Measurements from ENCODE around the gene SYNDIG1L. TPM values are rescaled to one million over a fixed set of nuclear protein-coding genes. Genes with fewer than 3 reads are reported as not detected.

The SYNDIG1L gene
- polyA plus RNA-seq, 1 donor (not counting 4 experiments of a cell fraction or from before 2014, with no cell fraction given): not detected

- Histone ChIP-seq H3K4me1 (ENCODE audit: control insufficient read depth, extremely low read depth, insufficient read depth, low read length) (peaks cover 9% of the 10 kb centered on the region), H3K36me3 (ENCODE audit: control insufficient read depth in 2 of 2, extremely low read depth in 1 of 2, insufficient read depth in 2 of 2, low read length in 2 of 2) (no peaks in the 10 kb centered on the region), H3K4me3 (ENCODE audit: control insufficient read depth in 2 of 3, extremely low read depth in 1 of 3, insufficient read depth in 2 of 3, low read depth in 1 of 3, low read length in 3 of 3) (no peak overlapping the region), H3K27me3 (ENCODE audit: control insufficient read depth, extremely low read depth, insufficient read depth, low read length) (peaks cover 19% of the 10 kb centered on the region), H3K9ac (ENCODE audit: control insufficient read depth, extremely low read depth, insufficient read depth, low read length) (no peak overlapping the region), H3K9me3 (ENCODE audit: control insufficient read depth, low read depth, low read length) (no peaks in the 10 kb centered on the region), H3K27ac (ENCODE audit: control insufficient read depth, insufficient read depth, low read length) (no peak overlapping the region), H2AFZ (ENCODE audit: control insufficient read depth, low read length) (no peak overlapping the region), H4K20me1 (ENCODE audit: control insufficient read depth, extremely low read depth, insufficient read depth, low read length) (no peaks in the 10 kb centered on the region), H3K79me2 (ENCODE audit: control insufficient read depth, insufficient read depth, low read length) (no peaks in the 10 kb centered on the region), H3K9me1 (ENCODE audit: control insufficient read depth, extremely low read depth, insufficient read depth, low read length) (no peaks in the 10 kb centered on the region), H3K4me2 (ENCODE audit: control insufficient read depth, extremely low read depth, insufficient read depth, low read depth, low read length) (no peak overlapping the region)
- dilution Hi-C loops (cut with MboI; ENCODE audit: extremely low pct_ligation_motif_present, low sequenced_read_pairs): no loop called here
- DNase-seq (ENCODE audit: low read depth, low spot score): no peak
- TF ChIP-seq CTCF (optimal IDR thresholded peaks at IDR 0.05 in 1 of 3, IDR thresholded peaks at IDR 0.05 in 1 of 3, conservative IDR thresholded peaks at IDR 0.05 in 1 of 3; ENCODE audit: extremely low read depth in 1 of 3, insufficient read depth in 2 of 3, low read length in 3 of 3) (no peak), EZH2 (IDR thresholded peaks at IDR 0.05; ENCODE audit: low read length) (no peak)
- FAIRE-seq: no peak
These were observed 20.3 kb downstream of the SYNDIG1L start for GRCh38 chr14:74405663-74406062.

GRCh38 chr14:74404435-74404834 lies 21.6 kb downstream of the SYNDIG1L start:
- no peak overlapping the region for H3K4me2 ChIP-seq (ENCODE audit: control insufficient read depth, extremely low read depth, insufficient read depth, low read depth, low read length)
- H3K79me2 ChIP-seq (ENCODE audit: control insufficient read depth, insufficient read depth, low read length): no peaks in the 10 kb centered on the region
- peaks cover 9% of the 10 kb centered on the region for H3K4me1 ChIP-seq (ENCODE audit: control insufficient read depth, extremely low read depth, insufficient read depth, low read length)
- no peaks in the 10 kb centered on the region for H4K20me1 ChIP-seq (ENCODE audit: control insufficient read depth, extremely low read depth, insufficient read depth, low read length)
- no peak for DNase-seq (ENCODE audit: low read depth, low spot score)
- H3K36me3 ChIP-seq (ENCODE audit: control insufficient read depth in 2 of 2, extremely low read depth in 1 of 2, insufficient read depth in 2 of 2, low read length in 2 of 2): no peaks in the 10 kb centered on the region
- H3K27me3 ChIP-seq (ENCODE audit: control insufficient read depth, extremely low read depth, insufficient read depth, low read length): peaks cover 30% of the 10 kb centered on the region
- no peak overlapping the region for H3K27ac ChIP-seq (ENCODE audit: control insufficient read depth, insufficient read depth, low read length)
- dilution Hi-C loops (cut with MboI; ENCODE audit: extremely low pct_ligation_motif_present, low sequenced_read_pairs): no loop called here
- no peak overlapping the region for H2AFZ ChIP-seq (ENCODE audit: control insufficient read depth, low read length)
- no peaks in the 10 kb centered on the region for H3K9me3 ChIP-seq (ENCODE audit: control insufficient read depth, low read depth, low read length)
- H3K9me1 ChIP-seq (ENCODE audit: control insufficient read depth, extremely low read depth, insufficient read depth, low read length): no peaks in the 10 kb centered on the region
- H3K9ac ChIP-seq (ENCODE audit: control insufficient read depth, extremely low read depth, insufficient read depth, low read length): no peak overlapping the region
- TF ChIP-seq CTCF (optimal IDR thresholded peaks at IDR 0.05 in 1 of 3, IDR thresholded peaks at IDR 0.05 in 1 of 3, conservative IDR thresholded peaks at IDR 0.05 in 1 of 3; ENCODE audit: extremely low read depth in 1 of 3, insufficient read depth in 2 of 3, low read length in 3 of 3): no peak
- TF ChIP-seq EZH2 (IDR thresholded peaks at IDR 0.05; ENCODE audit: low read length): no peak
- no peak for FAIRE-seq
- no peak overlapping the region for H3K4me3 ChIP-seq (ENCODE audit: control insufficient read depth in 2 of 3, extremely low read depth in 1 of 3, insufficient read depth in 2 of 3, low read depth in 1 of 3, low read length in 3 of 3)
